Measurements from ENCODE around the gene GNL1. TPM values are rescaled to one million over a fixed set of nuclear protein-coding genes. Genes with fewer than 3 reads are reported as not detected.

The GNL1 gene
- total and polyA plus RNA-seq, 9 of the 15 experiments (the other 6 are each of a cell fraction or from before 2014, with no cell fraction given), result 0.73 to 112 (median 58.0) TPM

DNA sequence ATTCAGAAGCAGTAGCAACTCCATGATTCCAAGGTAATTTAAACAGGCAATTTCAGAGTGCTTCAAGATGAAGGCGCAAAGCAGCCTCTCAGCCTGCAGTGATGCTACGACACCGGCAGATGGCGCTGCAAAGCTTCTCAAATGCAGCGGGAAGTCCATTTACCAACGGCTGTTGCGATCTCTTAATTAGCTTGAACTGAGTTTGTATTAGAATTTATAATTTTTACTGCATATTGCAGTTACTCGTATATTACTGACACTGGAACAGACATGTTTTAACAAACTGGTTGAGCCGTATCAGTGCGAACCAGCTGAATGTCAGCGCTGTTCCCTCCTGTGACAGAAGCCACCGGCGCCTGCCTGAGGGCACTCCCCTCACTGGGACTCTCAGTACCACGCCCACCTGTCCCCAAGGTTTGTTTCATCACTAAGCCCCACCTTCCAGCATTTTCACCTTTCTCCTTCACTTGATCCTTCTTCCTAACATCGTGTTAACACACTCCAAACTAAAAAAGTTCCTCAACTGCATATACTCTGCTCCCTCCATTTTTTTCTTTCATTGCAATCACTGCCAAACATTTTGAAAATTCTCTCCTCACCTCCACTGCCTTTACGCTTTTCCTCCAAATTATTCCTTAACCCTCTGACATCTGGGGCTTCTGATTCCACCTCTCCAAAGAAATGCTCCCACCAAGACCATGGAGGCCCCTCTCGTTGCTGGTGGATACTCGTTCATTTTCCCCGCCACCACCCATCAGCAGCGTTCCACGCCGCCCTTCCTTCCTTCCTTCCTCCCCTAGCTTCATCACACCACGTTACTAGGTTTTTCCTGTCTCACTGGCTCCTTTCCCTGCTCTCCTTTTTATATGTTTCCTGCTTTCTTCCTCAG lies 14.5 kb downstream of the GNL1 start (continued):
- TF ChIP-seq, protein P1, sequence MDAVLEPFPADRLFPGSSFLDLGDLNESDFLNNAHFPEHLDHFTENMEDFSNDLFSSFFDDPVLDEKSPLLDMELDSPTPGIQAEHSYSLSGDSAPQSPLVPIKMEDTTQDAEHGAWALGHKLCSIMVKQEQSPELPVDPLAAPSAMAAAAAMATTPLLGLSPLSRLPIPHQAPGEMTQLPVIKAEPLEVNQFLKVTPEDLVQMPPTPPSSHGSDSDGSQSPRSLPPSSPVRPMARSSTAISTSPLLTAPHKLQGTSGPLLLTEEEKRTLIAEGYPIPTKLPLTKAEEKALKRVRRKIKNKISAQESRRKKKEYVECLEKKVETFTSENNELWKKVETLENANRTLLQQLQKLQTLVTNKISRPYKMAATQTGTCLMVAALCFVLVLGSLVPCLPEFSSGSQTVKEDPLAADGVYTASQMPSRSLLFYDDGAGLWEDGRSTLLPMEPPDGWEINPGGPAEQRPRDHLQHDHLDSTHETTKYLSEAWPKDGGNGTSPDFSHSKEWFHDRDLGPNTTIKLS (IDR thresholded peaks at IDR 0.05; ENCODE audit: borderline replicate concordance, low read depth), result no peak
- no peak for TF ChIP-seq TRIM24 (IDR thresholded peaks at IDR 0.05)
- peak in 1 of 2 experiments; percentile 15; a peak in 1 of 4 replicates for TF ChIP-seq ARNT (IDR thresholded peaks at IDR 0.05)
- no peak for TF ChIP-seq NFYB (IDR thresholded peaks at IDR 0.05; ENCODE audit: extremely low read depth, insufficient read length)
- TF ChIP-seq, protein P2, sequence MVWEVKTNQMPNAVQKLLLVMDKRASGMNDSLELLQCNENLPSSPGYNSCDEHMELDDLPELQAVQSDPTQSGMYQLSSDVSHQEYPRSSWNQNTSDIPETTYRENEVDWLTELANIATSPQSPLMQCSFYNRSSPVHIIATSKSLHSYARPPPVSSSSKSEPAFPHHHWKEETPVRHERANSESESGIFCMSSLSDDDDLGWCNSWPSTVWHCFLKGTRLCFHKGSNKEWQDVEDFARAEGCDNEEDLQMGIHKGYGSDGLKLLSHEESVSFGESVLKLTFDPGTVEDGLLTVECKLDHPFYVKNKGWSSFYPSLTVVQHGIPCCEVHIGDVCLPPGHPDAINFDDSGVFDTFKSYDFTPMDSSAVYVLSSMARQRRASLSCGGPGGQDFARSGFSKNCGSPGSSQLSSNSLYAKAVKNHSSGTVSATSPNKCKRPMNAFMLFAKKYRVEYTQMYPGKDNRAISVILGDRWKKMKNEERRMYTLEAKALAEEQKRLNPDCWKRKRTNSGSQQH (CRISPR knock-in tag; IDR thresholded peaks at IDR 0.05), result 0 out of 2 replicates have a peak, but pooled peaks have one; percentile 3
- TF ChIP-seq ZNF121 (CRISPR knock-in tag; conservative IDR thresholded peaks at IDR 0.05), result no peak
- TF ChIP-seq ILK (tag; IDR thresholded peaks at IDR 0.05; ENCODE audit: borderline replicate concordance, low read depth), result no peak
- TF ChIP-seq ZNF644 (tag; IDR thresholded peaks at IDR 0.05; ENCODE audit: low read depth), result no peak
- TF ChIP-seq, protein P3, sequence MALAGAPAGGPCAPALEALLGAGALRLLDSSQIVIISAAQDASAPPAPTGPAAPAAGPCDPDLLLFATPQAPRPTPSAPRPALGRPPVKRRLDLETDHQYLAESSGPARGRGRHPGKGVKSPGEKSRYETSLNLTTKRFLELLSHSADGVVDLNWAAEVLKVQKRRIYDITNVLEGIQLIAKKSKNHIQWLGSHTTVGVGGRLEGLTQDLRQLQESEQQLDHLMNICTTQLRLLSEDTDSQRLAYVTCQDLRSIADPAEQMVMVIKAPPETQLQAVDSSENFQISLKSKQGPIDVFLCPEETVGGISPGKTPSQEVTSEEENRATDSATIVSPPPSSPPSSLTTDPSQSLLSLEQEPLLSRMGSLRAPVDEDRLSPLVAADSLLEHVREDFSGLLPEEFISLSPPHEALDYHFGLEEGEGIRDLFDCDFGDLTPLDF (CRISPR knock-in tag; IDR thresholded peaks at IDR 0.05), result no peak
- TF ChIP-seq ZNF444 (CRISPR knock-in tag; IDR thresholded peaks at IDR 0.05), result no peak
- TF ChIP-seq TBL1XR1 (IDR thresholded peaks at IDR 0.05; ENCODE audit: low read length in 2 of 2), result 0 out of 4 replicates have a peak, but pooled peaks of 1 of the 2 experiments have one; percentile 21
- no peak for TF ChIP-seq NR3C1 (CRISPR knock-in tag; IDR thresholded peaks at IDR 0.05)
- no peak for TF ChIP-seq DNMT1 (IDR thresholded peaks at IDR 0.05)
- peak; percentile 79 for TF ChIP-seq CREM (IDR thresholded peaks at IDR 0.05; ENCODE audit: low read depth)
- peak; percentile 32; the same call in 1 of the 2 replicates for TF ChIP-seq TOE1 (IDR thresholded peaks at IDR 0.05; ENCODE audit: borderline replicate concordance)
- no peak for TF ChIP-seq TOE1 (CRISPR knock-in tag; IDR thresholded peaks at IDR 0.05; ENCODE audit: borderline replicate concordance, low read depth)
- TF ChIP-seq, protein P4, sequence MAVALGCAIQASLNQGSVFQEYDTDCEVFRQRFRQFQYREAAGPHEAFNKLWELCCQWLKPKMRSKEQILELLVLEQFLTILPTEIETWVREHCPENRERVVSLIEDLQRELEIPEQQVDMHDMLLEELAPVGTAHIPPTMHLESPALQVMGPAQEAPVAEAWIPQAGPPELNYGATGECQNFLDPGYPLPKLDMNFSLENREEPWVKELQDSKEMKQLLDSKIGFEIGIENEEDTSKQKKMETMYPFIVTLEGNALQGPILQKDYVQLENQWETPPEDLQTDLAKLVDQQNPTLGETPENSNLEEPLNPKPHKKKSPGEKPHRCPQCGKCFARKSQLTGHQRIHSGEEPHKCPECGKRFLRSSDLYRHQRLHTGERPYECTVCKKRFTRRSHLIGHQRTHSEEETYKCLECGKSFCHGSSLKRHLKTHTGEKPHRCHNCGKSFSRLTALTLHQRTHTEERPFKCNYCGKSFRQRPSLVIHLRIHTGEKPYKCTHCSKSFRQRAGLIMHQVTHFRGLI (CRISPR knock-in tag; IDR thresholded peaks at IDR 0.05), result no peak
- TF ChIP-seq ZBTB17 (CRISPR knock-in tag; IDR thresholded peaks at IDR 0.05), result 0 out of 2 replicates have a peak, but pooled peaks have one; percentile 42
- no peak for TF ChIP-seq RBM22 (IDR thresholded peaks at IDR 0.05; ENCODE audit: low read depth, low read length, poor library complexity, severe bottlenecking)

Measured in K562 (cell line).